Epithelial cell of proximal tubule (primary cell): ENCODE data around the gene LARP1B. TPM values are rescaled to one million over a fixed set of nuclear protein-coding genes. Genes with fewer than 3 reads are reported as not detected.
A peak's percentile ranks its signal among the peaks of the same experiment; 100 is the strongest.
"Not testable (repeated sequence)": the region's sequence is repeated elsewhere in the genome, so short reads cannot be mapped to it uniquely, and the experiment has no call there.

Experiments used
- DNase-seq: peaks from one replicate; pipeline ENCODE4 v3.0.0-alpha.2; 2011; ENCODE audit warnings: low read depth
- H3K4me3 ChIP-seq: 2 replicates; pipeline ENCODE4 v1.5.1; 2011; ENCODE audit warnings: low read depth, mild to moderate bottlenecking, low read length
- total RNA-seq: library from RNA; depleted of rRNA; stranded (reverse); fragments of >200 nt; gene quantifications from 2 replicates; pipeline ENCODE4 v1.2.3, GENCODE V29; 2015
- TF ChIP-seq, protein P1 (sequence below): conservative IDR thresholded peaks from 2 replicates; pipeline ENCODE4 v1.5.1; 2012; ENCODE audit warnings: low read depth, mild to moderate bottlenecking, low read length

The LARP1B gene
- total RNA-seq, 1 donor from 2014 or later = 25.7 TPM

DNA sequence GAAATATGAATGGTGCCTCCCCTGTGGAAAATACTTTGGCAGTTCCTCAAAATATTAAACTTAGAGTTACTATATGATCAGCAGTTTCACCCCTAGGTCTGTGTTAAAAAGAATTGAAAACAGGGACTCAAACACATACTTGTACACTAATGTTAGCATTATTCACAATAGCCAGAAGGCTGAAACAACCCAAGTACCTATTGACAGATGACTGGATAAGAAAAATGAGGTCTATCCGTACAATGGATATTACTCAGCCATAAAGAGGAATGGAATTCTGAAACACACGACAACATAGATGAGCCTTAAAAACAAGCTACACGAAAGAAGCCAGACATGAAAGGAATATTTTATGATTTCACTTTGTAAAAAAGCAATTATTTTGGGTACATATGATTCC, 171.6 kb downstream of the LARP1B start:
- TF ChIP-seq, protein P1, sequence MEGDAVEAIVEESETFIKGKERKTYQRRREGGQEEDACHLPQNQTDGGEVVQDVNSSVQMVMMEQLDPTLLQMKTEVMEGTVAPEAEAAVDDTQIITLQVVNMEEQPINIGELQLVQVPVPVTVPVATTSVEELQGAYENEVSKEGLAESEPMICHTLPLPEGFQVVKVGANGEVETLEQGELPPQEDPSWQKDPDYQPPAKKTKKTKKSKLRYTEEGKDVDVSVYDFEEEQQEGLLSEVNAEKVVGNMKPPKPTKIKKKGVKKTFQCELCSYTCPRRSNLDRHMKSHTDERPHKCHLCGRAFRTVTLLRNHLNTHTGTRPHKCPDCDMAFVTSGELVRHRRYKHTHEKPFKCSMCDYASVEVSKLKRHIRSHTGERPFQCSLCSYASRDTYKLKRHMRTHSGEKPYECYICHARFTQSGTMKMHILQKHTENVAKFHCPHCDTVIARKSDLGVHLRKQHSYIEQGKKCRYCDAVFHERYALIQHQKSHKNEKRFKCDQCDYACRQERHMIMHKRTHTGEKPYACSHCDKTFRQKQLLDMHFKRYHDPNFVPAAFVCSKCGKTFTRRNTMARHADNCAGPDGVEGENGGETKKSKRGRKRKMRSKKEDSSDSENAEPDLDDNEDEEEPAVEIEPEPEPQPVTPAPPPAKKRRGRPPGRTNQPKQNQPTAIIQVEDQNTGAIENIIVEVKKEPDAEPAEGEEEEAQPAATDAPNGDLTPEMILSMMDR = no peak
- no peak for DNase-seq
- no peak overlapping the region for H3K4me3 ChIP-seq

DNA sequence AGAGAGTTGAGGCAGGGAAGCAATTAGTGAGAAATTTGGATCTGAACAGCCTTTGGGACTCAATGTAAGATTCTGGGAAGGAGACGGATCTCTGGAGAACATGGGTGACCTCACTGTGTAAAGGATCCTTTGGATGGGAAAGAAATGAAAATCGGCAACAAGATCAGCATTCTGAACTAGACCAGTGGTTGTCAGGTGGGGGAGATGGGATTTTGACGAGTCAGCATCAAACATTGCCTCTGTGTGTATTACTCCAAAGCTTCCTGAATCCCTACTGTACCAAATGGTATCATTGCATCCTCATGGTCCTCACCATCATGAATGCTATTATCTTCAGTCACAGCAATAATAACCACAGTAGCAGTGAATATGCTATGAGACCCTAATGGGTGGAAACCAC, 173.7 kb downstream of the LARP1B start:
- no peak overlapping the region for H3K4me3 ChIP-seq
- no peak for DNase-seq
- TF ChIP-seq, protein P1 = no peak

DNA sequence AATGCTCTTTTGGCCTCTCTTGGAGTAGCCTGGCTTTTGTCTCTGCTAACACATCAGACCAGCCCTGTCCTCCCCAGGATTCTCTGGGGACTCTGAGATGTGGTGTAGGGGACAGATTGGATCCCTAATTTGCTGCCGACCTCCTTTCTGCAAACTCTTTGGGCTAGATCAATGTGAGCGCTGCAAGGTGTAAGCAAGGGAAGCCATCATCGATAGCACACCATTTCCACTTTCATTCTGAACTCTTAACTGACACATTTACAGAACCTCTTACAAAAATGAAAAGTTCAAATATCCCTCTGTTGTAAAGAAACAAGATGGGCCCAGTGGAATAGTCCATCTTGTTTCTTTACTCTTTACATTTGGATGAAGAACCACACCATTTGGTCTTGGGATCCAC, 179.9 kb downstream of the LARP1B start:
- no peak overlapping the region for H3K4me3 ChIP-seq
- TF ChIP-seq, protein P1 = no peak

DNA sequence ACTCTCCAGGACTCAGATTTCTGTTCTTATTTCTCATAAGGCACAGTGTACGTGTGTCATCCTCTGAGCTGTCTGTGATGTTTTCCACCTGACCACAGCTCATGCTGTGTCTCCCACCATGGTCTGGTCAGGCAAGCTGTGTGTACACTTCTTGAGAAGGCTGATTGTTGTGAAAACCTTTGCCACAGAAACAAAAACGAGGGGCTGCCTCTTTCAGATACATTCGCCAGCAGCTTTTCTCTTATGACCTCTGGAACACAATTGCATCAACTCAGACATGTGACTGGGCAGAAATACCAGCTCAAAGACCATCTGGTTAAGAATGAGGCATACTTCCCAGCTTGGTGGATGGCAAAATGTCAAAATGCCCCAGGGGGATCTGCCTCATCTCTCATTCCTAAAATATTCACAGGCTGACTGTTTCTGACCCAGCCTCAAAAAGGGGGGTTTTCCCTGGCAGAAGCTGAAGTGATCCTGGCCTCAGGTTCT, 180.4 kb downstream of the LARP1B start:
- TF ChIP-seq, protein P1 = no peak
- no peak overlapping the region for H3K4me3 ChIP-seq
- peak; percentile 80 for DNase-seq

More for the DNA sequence above, 179.9 kb downstream of the LARP1B start:
- no peak for DNase-seq

DNA sequence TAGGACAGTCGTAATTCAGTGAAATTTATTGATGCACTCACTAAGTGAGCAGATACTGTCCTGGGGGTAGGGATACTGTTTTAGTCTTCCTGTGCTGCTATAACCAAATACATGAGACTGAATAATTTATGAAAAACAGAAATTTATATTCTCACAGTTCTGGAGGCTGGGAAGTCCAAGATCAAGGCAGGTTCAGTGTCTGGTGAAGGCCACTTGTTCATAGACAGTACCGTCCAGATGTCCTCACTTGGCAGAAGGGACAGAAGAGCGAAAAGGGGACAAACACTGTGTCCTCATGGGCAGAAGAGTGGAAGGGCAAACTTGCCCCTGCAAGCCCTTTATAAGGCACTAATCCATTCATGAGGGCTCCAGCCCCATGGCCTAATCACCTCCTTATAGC, 180.9 kb downstream of the LARP1B start:
- TF ChIP-seq, protein P1 = no peak
- H3K4me3 ChIP-seq = no peak overlapping the region
- DNase-seq = no peak

DNA sequence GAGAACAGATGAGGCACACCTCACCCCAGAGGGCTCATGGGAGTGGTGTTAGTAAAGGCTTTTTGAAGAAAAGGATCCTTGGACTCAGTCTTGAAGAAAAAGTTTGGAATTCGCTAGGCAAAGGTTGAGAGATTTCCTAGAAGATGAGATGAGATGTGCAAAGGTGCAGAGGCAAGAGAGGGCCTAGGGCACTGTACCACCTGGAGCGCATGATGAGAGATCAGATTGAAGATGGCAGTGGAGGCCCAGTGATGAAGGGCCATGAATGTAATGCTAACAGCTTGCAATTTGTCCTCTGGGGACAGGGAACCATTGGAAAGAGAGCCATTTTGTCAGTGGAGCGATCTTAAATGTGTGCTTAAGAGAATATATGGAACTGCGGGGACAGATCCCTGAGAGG, 181.5 kb downstream of the LARP1B start:
- TF ChIP-seq, protein P1 = no peak
- no peak for DNase-seq
- no peak overlapping the region for H3K4me3 ChIP-seq

DNA sequence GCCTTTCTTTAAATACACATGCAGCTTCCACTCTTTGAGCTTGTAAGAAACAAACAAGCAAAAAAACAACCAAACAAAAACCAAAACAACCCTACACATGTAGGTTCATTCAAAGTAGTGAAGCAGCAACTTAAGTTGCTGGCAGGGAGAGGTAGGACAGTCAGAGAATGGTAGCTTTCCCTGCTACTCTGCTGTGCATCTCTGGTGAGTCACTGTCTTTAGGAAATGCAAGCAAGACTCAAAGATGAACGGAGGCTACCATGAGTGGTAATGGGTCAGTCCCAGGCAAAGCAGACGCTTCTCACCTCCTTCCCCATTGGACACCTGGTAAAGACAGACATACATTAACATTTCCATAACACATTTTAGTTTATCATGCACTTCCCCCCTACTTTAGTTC, 183.3 kb downstream of the LARP1B start:
- no peak overlapping the region for H3K4me3 ChIP-seq
- no peak for DNase-seq
- TF ChIP-seq, protein P1 = no peak

DNA sequence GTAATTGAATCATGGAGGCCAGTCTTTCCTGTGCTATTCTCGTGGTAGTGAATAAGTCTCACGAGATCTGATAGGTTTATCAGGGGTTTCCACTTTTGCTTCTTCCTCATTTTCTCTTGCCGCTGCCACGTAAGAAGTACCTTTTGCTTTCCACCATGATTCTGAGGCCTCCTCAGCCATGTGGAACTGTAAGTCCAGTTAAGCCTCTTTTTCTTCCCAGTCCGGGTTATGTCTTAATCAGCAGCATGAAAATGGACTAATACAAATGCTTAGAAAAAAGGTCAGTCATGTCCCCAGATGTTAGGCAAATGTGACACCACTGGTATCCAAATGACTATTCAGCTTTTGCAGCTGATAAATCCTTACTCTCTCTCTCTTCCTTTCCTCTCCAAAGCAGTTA, 184.3 kb downstream of the LARP1B start:
- DNase-seq, H3K4me3 ChIP-seq: not testable (repeated sequence)
